OCI-LY7 (cell line): Measurements from ENCODE around the gene RPUSD2. TPM values are rescaled to one million over a fixed set of nuclear protein-coding genes. Genes with fewer than 3 reads are reported as not detected.
"Not testable (repeated sequence)": the region's sequence is repeated elsewhere in the genome, so short reads cannot be mapped to it uniquely, and the experiment has no call there.

Experiments used
- BruUV-seq: library from RNA; stranded (reverse); fragments of 400-500 nt; replicated peaks from 2 replicates; lab custom pipeline; 2021; lab: Mats Ljungman, UMichigan
- CTCF ChIA-PET: fragments of 300-600 bp; sonication (Branson Sonifier 250); formaldehyde crosslinking; loops from one replicate; lab custom pipeline; 2022; ENCODE audit warnings: antibody characterized with exemption; ENCODE audit not compliant: unreplicated experiment; lab: Charles Lee
- POLR2A ChIA-PET: fragments of 300-600 bp; sonication (Branson Sonifier 250); formaldehyde crosslinking; loops from one replicate; lab custom pipeline; 2022; ENCODE audit warnings: antibody characterized with exemption; lab: Charles Lee
- DNase-seq: peaks from one replicate; pipeline ENCODE4 v3.0.0-alpha.2; 2015; ENCODE audit warnings: low spot score
- H2AFZ ChIP-seq: fragments of 200-600 bp; sonication (generic), shearing (Covaris generic); 2 replicates; pipeline ENCODE4 v1.6.1; 2014; ENCODE audit warnings: mild to moderate bottlenecking, antibody characterized with exemption, low read length, moderate library complexity
- H3K27ac ChIP-seq: fragments of 200-600 bp; sonication (generic); 2 replicates; pipeline ENCODE4 v1.5.1; 2014; ENCODE audit warnings: mixed run types, low read depth, mild to moderate bottlenecking, moderate library complexity, low read length, inconsistent platforms; ENCODE audit not compliant: poor library complexity, severe bottlenecking
- H3K36me3 ChIP-seq: fragments of 200-600 bp; sonication (generic); 2 replicates; pipeline ENCODE4 v1.6.1; 2014; ENCODE audit warnings: mild to moderate bottlenecking, antibody characterized with exemption, low read length, moderate library complexity, mixed read lengths; ENCODE audit not compliant: insufficient read depth
- H3K4me1 ChIP-seq: fragments of 200-600 bp; sonication (generic); 2 replicates; pipeline ENCODE4 v1.5.1; 2014; ENCODE audit warnings: mild to moderate bottlenecking, low read length; ENCODE audit not compliant: insufficient read depth, poor library complexity, severe bottlenecking
- H3K4me2 ChIP-seq: fragments of 200-600 bp; sonication (generic); 2 replicates; pipeline ENCODE4 v1.6.1; 2014; ENCODE audit warnings: mild to moderate bottlenecking, low read length
- H3K4me3 ChIP-seq: fragments of 200-600 bp; sonication (generic); 2 replicates; pipeline ENCODE4 v1.5.1; 2014; ENCODE audit warnings: mild to moderate bottlenecking, low read depth, low read length; ENCODE audit not compliant: poor library complexity, severe bottlenecking
- H3K79me2 ChIP-seq: fragments of 200-600 bp; sonication (generic); 2 replicates; pipeline ENCODE4 v1.6.1; 2016; ENCODE audit warnings: low read depth, mild to moderate bottlenecking, low read length, moderate library complexity, mixed read lengths; ENCODE audit not compliant: insufficient read depth
- H3K9me2 ChIP-seq: fragments of 200-600 bp; sonication (generic); 2 replicates; pipeline ENCODE4 v1.6.1; 2016; ENCODE audit warnings: mild to moderate bottlenecking, low read length, mixed read lengths; ENCODE audit not compliant: insufficient read depth
- H3K9me3 ChIP-seq: fragments of 200-600 bp; sonication (generic); 2 replicates; pipeline ENCODE4 v1.6.1; 2014; ENCODE audit warnings: mild to moderate bottlenecking, mixed run types, low read length, mixed read lengths
- H4K20me1 ChIP-seq: fragments of 200-600 bp; sonication (generic); 2 replicates; pipeline ENCODE4 v1.6.1; 2014; ENCODE audit warnings: mild to moderate bottlenecking, antibody characterized with exemption, low read length, moderate library complexity, mixed read lengths; ENCODE audit not compliant: insufficient read depth
- EZH2phosphoT487 ChIP-seq: fragments of 200-600 bp; sonication (generic); IDR thresholded peaks from 2 replicates; pipeline ENCODE4 v1.6.1; 2018; ENCODE audit warnings: low read depth, borderline replicate concordance, mild to moderate bottlenecking, mixed run types, antibody characterized with exemption, low read length, moderate library complexity, mixed read lengths
- intact Hi-C: fragments of 100-400 bp; cut with micrococcal nuclease; formaldehyde crosslinking; loops from one replicate; pipeline ENCODE4 v1.10.0; 2022; ENCODE audit not compliant: unreplicated experiment
- total RNA-seq, 2 experiments: library from RNA; depleted of rRNA in 1 of 2; stranded (reverse); fragments of >200 nt in 1 of 2; shearing (Covaris generic) in 1 of 2; gene quantifications; 2 replicates each; pipeline ENCODE4 v1.2.3, GENCODE V29; 2014 to 2022
- TF ChIP-seq, protein P1 (sequence below): fragments of 200-600 bp; sonication (generic); conservative IDR thresholded peaks from 2 replicates; pipeline ENCODE4 v1.5.1; 2014; ENCODE audit warnings: mild to moderate bottlenecking, antibody characterized with exemption, low read length, moderate library complexity, mixed read lengths

RPUSD2 gene
- total RNA-seq, 2 experiments from 2014 or later = 18.9 to 26.4 TPM

DNA sequence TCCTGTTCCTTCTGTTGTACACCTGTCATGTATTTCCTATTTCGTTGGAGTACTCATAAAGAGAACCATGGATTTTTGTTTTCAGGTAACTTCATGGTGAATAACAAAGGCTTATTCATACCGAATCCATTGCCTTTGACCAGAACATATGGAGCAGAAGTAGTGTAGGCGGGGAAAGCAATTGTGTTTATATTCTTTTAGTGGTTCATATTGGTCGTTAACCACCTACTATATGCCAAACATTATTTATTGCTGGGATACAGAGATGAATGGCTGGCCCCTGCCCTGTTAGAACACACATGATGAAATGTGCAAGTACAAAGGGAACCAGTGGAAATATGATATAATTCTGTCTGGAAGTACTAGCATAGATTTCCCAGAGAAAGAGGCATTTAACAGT is 9.8 kb downstream of the RPUSD2 start:
- H4K20me1 ChIP-seq = no peaks in the 10 kb centered on the region
- no peaks in the 10 kb centered on the region for H3K9me3 ChIP-seq
- CTCF ChIA-PET = no interaction called here
- peaks cover 28% of the 10 kb centered on the region for H3K36me3 ChIP-seq
- H3K4me1 ChIP-seq = no peaks in the 10 kb centered on the region
- intact Hi-C loops = no loop called here
- H3K4me3 ChIP-seq = no peak overlapping the region
- no peak for TF ChIP-seq EZH2phosphoT487
- POLR2A ChIA-PET = no interaction called here
- H3K27ac ChIP-seq = no peak overlapping the region
- no TSS peak for BruUV-seq
- H3K9me2 ChIP-seq = no peaks in the 10 kb centered on the region
- no peaks in the 10 kb centered on the region for H3K79me2 ChIP-seq
- no peak overlapping the region for H3K4me2 ChIP-seq
- DNase-seq = no peak
- H2AFZ ChIP-seq = no peak overlapping the region

DNA sequence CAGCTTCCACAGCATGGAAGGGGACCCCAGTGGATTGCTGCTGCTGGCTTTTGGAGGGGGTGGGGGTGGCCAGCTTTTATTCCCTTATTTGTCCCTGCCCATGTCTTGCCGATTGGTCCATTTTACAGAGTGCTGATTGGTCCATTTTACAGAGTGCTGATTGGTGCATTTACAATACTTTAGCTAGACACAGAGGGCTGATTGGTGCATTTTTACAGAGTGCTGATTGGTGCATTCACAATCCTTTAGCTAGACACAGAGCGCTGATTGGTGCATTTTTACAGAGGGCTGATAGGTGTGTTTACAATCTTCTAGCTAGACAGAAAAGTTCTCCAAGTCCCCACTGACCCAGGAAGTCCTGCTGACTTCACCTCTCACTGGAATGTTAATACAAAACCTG is 12.7 kb downstream of the RPUSD2 start:
- CTCF ChIA-PET, H2AFZ ChIP-seq: not testable (repeated sequence)

DNA sequence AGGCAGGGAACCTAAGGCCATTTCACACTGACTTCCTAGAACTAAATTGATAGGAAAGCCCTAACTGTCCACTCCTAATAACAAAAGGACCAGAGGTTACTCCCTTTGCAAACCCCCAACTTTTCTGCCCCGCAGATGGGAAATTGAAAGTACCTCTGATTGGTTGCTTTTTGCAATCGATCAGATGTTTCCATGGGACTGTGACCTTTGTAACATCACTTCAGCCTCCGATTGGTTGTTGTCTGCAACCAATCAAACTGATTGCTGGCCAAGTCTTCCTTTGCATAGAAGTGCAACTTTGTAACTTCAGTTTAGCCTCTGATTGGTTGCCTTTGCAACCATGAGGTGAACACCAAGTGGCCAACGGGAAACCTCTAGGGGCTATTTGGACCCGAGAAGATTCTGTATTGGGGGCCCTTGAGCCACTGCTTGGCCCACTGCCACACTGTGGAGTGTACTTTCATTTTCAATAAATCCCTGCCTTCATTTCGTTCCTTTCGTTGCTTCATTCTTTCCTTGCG is 13.7 kb downstream of the RPUSD2 start:
- no peaks in the 10 kb centered on the region for H3K79me2 ChIP-seq
- H3K36me3 ChIP-seq = no peaks in the 10 kb centered on the region
- no peaks in the 10 kb centered on the region for H3K9me2 ChIP-seq
- intact Hi-C loops = no loop called here
- H4K20me1 ChIP-seq = no peaks in the 10 kb centered on the region
- ChIA-PET POLR2A (no interaction called here), CTCF (no interaction called here)
- TF ChIP-seq, protein P1, sequence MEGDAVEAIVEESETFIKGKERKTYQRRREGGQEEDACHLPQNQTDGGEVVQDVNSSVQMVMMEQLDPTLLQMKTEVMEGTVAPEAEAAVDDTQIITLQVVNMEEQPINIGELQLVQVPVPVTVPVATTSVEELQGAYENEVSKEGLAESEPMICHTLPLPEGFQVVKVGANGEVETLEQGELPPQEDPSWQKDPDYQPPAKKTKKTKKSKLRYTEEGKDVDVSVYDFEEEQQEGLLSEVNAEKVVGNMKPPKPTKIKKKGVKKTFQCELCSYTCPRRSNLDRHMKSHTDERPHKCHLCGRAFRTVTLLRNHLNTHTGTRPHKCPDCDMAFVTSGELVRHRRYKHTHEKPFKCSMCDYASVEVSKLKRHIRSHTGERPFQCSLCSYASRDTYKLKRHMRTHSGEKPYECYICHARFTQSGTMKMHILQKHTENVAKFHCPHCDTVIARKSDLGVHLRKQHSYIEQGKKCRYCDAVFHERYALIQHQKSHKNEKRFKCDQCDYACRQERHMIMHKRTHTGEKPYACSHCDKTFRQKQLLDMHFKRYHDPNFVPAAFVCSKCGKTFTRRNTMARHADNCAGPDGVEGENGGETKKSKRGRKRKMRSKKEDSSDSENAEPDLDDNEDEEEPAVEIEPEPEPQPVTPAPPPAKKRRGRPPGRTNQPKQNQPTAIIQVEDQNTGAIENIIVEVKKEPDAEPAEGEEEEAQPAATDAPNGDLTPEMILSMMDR = no peak
- TF ChIP-seq EZH2phosphoT487 = no peak
- no TSS peak for BruUV-seq
- no peak overlapping the region for H2AFZ ChIP-seq
- H3K4me2 ChIP-seq = no peak overlapping the region
- H3K4me3 ChIP-seq = no peak overlapping the region
- no peak for DNase-seq
- H3K9me3 ChIP-seq = no peaks in the 10 kb centered on the region
- no peaks in the 10 kb centered on the region for H3K4me1 ChIP-seq
- H3K27ac ChIP-seq = no peak overlapping the region

More for the DNA sequence above, 12.7 kb downstream of the RPUSD2 start:
- intact Hi-C loops, BruUV-seq, H3K4me2 ChIP-seq, H3K36me3 ChIP-seq, DNase-seq, H3K4me3 ChIP-seq, H3K4me1 ChIP-seq, H4K20me1 ChIP-seq, H3K27ac ChIP-seq, POLR2A ChIA-PET, H3K9me3 ChIP-seq, H3K9me2 ChIP-seq, H3K79me2 ChIP-seq: not testable (repeated sequence)

DNA sequence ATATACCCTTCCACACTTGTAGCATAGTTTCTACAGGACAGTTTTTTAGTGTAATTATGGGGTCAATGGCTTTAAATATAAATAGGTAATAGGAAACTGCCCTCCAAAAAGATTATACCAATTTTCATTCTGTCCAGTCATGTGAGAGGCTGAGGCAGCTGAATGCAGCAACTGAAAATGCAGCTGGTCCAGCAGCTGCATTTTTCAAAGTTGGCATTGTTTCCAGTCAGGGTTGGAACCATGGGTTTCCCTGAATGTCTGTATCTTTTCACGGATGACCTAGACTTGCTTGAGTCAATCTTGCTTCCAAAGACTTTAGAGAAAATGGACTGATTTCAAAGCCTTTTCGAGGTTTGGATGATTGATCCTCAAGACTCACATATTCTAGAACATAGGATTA is 15.1 kb downstream of the RPUSD2 start:
- ChIA-PET CTCF (no interaction called here), POLR2A (interaction anchor here (0.7 kb wide), 1 partner anchor 105 kb away, joined by 5 read pairs; no protein-coding TSS in a partner anchor)
- DNase-seq = no peak
- Histone ChIP-seq H2AFZ (no peak overlapping the region), H3K79me2 (no peaks in the 10 kb centered on the region), H3K27ac (no peak overlapping the region), H3K4me1 (peaks cover under 1% of the 10 kb centered on the region), H3K9me3 (no peaks in the 10 kb centered on the region), H3K9me2 (no peaks in the 10 kb centered on the region), H3K4me2 (no peak overlapping the region), H4K20me1 (no peaks in the 10 kb centered on the region), H3K36me3 (no peaks in the 10 kb centered on the region), H3K4me3 (no peak overlapping the region)
- intact Hi-C loops = no loop called here
- BruUV-seq = no TSS peak
- TF ChIP-seq EZH2phosphoT487 = no peak
- TF ChIP-seq, protein P1 = no peak
